ENCODE results near the gene NEUROD2.

GRCh38 chr17:39598630-39599003 is 9.1 kb downstream of the NEUROD2 start:
- no peak for TF ChIP-seq CTCF (IDR thresholded peaks at IDR 0.05; ENCODE audit: low read depth, low read length, missing input control)
- no peak for TF ChIP-seq HNF4G (IDR thresholded peaks at IDR 0.05)
- no peak for TF ChIP-seq RAD21 (IDR thresholded peaks at IDR 0.05)
- TF ChIP-seq TAF1 (conservative IDR thresholded peaks at IDR 0.05), result no peak
- TF ChIP-seq REST (IDR thresholded peaks at IDR 0.05), result no peak
- TF ChIP-seq MAX (IDR thresholded peaks at IDR 0.05), result no peak
- no peak for TF ChIP-seq ATF3 (IDR thresholded peaks at IDR 0.05)
- no peak for TF ChIP-seq YY1 (IDR thresholded peaks at IDR 0.05)
- no peak for TF ChIP-seq FOXA2 (IDR thresholded peaks at IDR 0.05)
- no peak for TF ChIP-seq JUND (IDR thresholded peaks at IDR 0.05)
- no peak for TF ChIP-seq RXRA (IDR thresholded peaks at IDR 0.05)

All from liver (tissue), 3 donors.